IPS-20b (cell line): ENCODE data around the gene GC.
"Not testable (repeated sequence)": the region's sequence is repeated elsewhere in the genome, so short reads cannot be mapped to it uniquely, and the experiment has no call there.

Experiments
- H3K27ac ChIP-seq: one replicate; pipeline ENCODE4 v1.5.1; 2013; ENCODE audit warnings: low read length
- H3K27me3 ChIP-seq: 2 replicates; pipeline ENCODE4 v1.6.1; 2013; ENCODE audit warnings: mild to moderate bottlenecking, low read length, inconsistent platforms; ENCODE audit not compliant: insufficient read depth
- H3K36me3 ChIP-seq: 2 replicates; pipeline ENCODE4 v1.6.1; 2013; ENCODE audit warnings: low read depth, mild to moderate bottlenecking, inconsistent platforms, low read length, moderate library complexity; ENCODE audit not compliant: insufficient read depth
- H3K4me1 ChIP-seq: 2 replicates; pipeline ENCODE4 v1.6.1; 2013; ENCODE audit warnings: mild to moderate bottlenecking, control low read depth, inconsistent platforms, low read length, moderate library complexity; ENCODE audit not compliant: insufficient read depth
- H3K4me3 ChIP-seq: 2 replicates; pipeline ENCODE4 v1.5.1; 2013; ENCODE audit warnings: mild to moderate bottlenecking, low read length, inconsistent platforms
- H3K9ac ChIP-seq: 2 replicates; pipeline ENCODE4 v1.6.1; 2013; ENCODE audit warnings: low read depth, mild to moderate bottlenecking, inconsistent platforms, low read length, moderate library complexity
- H3K9me3 ChIP-seq: 2 replicates; pipeline ENCODE4 v1.6.1; 2013; ENCODE audit warnings: mild to moderate bottlenecking, low read depth, low read length, inconsistent platforms; ENCODE audit not compliant: insufficient read depth

The GC gene

GRCh38 chr4:71783972-71784371, at the start of gene GC:
Gene GC (minus strand): TSS chr4:71784079. CDS start chr4:71784018, 61 bp downstream.
- no peaks in the 10 kb centered on the region for H3K27me3 ChIP-seq
- no peaks in the 10 kb centered on the region for H3K9me3 ChIP-seq
- no peak within 1 kb of the TSS for H3K4me3 ChIP-seq
- no peaks in the 10 kb centered on the region for H3K4me1 ChIP-seq
- H3K9ac ChIP-seq = no peak within 1 kb of the TSS
- no peaks in the 10 kb centered on the region for H3K36me3 ChIP-seq
- H3K27ac ChIP-seq = no peak within 1 kb of the TSS

- Histone ChIP-seq H3K27me3 (no peaks in the 10 kb centered on the region), H3K9ac (no peak overlapping the region), H3K27ac (no peak overlapping the region), H3K36me3 (no peaks in the 10 kb centered on the region), H3K4me1 (peaks cover 36% of the 10 kb centered on the region), H3K9me3 (no peaks in the 10 kb centered on the region), H3K4me3 (no peak overlapping the region)
These were observed 49.5 kb upstream of the GC start for GRCh38 chr4:71833232-71833900.

GRCh38 chr4:71832049-71832448, 48.2 kb upstream of the GC start:
- Histone ChIP-seq H3K9ac (no peak overlapping the region), H3K36me3 (no peaks in the 10 kb centered on the region), H3K9me3 (no peaks in the 10 kb centered on the region), H3K27ac (no peak overlapping the region), H3K27me3 (no peaks in the 10 kb centered on the region), H3K4me1 (peaks cover 46% of the 10 kb centered on the region), H3K4me3 (no peak overlapping the region)

- Histone ChIP-seq H3K4me3 (no peak overlapping the region), H3K4me1 (peaks cover 48% of the 10 kb centered on the region), H3K27me3 (no peaks in the 10 kb centered on the region), H3K9ac (peak overlapping the region; percentile 43; the same call in 1 of the 2 replicates), H3K27ac (peak overlapping the region; percentile 23), H3K36me3 (no peaks in the 10 kb centered on the region), H3K9me3 (no peaks in the 10 kb centered on the region)
These were observed 46.8 kb upstream of the GC start for GRCh38 chr4:71830497-71831190.

GRCh38 chr4:71828470-71828869, 44.6 kb upstream of the GC start:
- Histone ChIP-seq H3K9ac (peak overlapping the region; percentile 33; the same call in 1 of the 2 replicates), H3K27ac (peak overlapping the region; percentile 34), H3K27me3 (no peaks in the 10 kb centered on the region), H3K36me3 (no peaks in the 10 kb centered on the region), H3K4me3 (peak overlapping the region; percentile 8; the same call in 1 of the 2 replicates), H3K9me3 (no peaks in the 10 kb centered on the region), H3K4me1 (peaks cover 48% of the 10 kb centered on the region)

GRCh38 chr4:71827826-71828225, 43.9 kb upstream of the GC start:
- peaks cover 48% of the 10 kb centered on the region for H3K4me1 ChIP-seq
- H3K27me3 ChIP-seq = no peaks in the 10 kb centered on the region
- no peaks in the 10 kb centered on the region for H3K36me3 ChIP-seq
- H3K27ac ChIP-seq = peak overlapping the region; percentile 40
- no peaks in the 10 kb centered on the region for H3K9me3 ChIP-seq
- peak overlapping the region; percentile 8; the same call in 1 of the 2 replicates for H3K4me3 ChIP-seq
- H3K9ac ChIP-seq = peak overlapping the region; percentile 47; the same call in 1 of the 2 replicates

- Histone ChIP-seq H3K4me1 (no peaks in the 10 kb centered on the region; the same call in 1 of the 2 replicates), H3K27me3 (no peaks in the 10 kb centered on the region), H3K9ac (no peak overlapping the region), H3K36me3 (no peaks in the 10 kb centered on the region), H3K9me3 (no peaks in the 10 kb centered on the region), H3K4me3 (no peak overlapping the region), H3K27ac (no peak overlapping the region)
These were observed 32.9 kb upstream of the GC start for GRCh38 chr4:71816676-71817303.

- no peak overlapping the region for H3K9ac ChIP-seq
- H3K9me3 ChIP-seq = no peaks in the 10 kb centered on the region
- no peaks in the 10 kb centered on the region for H3K4me1 ChIP-seq
- H3K36me3 ChIP-seq = no peaks in the 10 kb centered on the region
- no peak overlapping the region for H3K4me3 ChIP-seq
- no peak overlapping the region for H3K27ac ChIP-seq
- H3K27me3 ChIP-seq = no peaks in the 10 kb centered on the region
These were observed 30.6 kb upstream of the GC start for GRCh38 chr4:71814433-71814832.

- not testable (repeated sequence) for H3K36me3 ChIP-seq, H3K9me3 ChIP-seq, H3K27me3 ChIP-seq, H3K4me3 ChIP-seq, H3K4me1 ChIP-seq, H3K27ac ChIP-seq, H3K9ac ChIP-seq
These were observed 25.9 kb upstream of the GC start for GRCh38 chr4:71809805-71810204.

GRCh38 chr4:71807469-71807868, 23.6 kb upstream of the GC start:
- Histone ChIP-seq H3K4me1 (no peaks in the 10 kb centered on the region), H3K9ac (no peak overlapping the region), H3K4me3 (no peak overlapping the region), H3K36me3 (no peaks in the 10 kb centered on the region), H3K27me3 (no peaks in the 10 kb centered on the region), H3K27ac (no peak overlapping the region), H3K9me3 (no peaks in the 10 kb centered on the region)

- not testable (repeated sequence) for H3K27me3 ChIP-seq, H3K4me3 ChIP-seq, H3K9ac ChIP-seq, H3K36me3 ChIP-seq, H3K4me1 ChIP-seq, H3K9me3 ChIP-seq, H3K27ac ChIP-seq
These were observed 21.4 kb upstream of the GC start for GRCh38 chr4:71805230-71805629.
